ENCODE data around the gene PRIM2.

DNA sequence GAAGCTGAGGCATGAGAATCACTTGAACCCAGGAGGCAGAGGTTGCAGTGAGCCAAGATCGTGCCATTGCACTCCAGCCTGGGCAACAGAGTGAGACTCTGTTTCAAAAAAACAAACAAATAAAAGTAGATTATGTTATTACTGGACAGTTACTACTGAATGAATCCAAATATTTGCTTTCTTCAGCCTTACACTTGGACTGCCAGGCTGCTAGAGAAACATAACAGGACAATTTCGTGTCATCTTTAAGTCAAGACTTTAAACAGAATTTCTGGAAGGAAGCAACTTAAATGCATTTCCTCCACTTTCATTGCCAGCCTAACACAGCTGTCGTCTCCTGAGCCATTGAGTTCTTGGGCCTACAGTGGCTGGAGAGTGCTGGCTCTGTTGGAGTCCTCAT is 42.0 kb upstream of the PRIM2 start:
- TF ChIP-seq, protein P1, sequence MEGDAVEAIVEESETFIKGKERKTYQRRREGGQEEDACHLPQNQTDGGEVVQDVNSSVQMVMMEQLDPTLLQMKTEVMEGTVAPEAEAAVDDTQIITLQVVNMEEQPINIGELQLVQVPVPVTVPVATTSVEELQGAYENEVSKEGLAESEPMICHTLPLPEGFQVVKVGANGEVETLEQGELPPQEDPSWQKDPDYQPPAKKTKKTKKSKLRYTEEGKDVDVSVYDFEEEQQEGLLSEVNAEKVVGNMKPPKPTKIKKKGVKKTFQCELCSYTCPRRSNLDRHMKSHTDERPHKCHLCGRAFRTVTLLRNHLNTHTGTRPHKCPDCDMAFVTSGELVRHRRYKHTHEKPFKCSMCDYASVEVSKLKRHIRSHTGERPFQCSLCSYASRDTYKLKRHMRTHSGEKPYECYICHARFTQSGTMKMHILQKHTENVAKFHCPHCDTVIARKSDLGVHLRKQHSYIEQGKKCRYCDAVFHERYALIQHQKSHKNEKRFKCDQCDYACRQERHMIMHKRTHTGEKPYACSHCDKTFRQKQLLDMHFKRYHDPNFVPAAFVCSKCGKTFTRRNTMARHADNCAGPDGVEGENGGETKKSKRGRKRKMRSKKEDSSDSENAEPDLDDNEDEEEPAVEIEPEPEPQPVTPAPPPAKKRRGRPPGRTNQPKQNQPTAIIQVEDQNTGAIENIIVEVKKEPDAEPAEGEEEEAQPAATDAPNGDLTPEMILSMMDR (IDR thresholded peaks at IDR 0.05; ENCODE audit: low read length) = no peak
- no peak for TF ChIP-seq EZH2 (IDR thresholded peaks at IDR 0.05; ENCODE audit: borderline replicate concordance, low read length)
